Gastroesophageal sphincter (tissue), 3 donors: ENCODE results near the gene TANC1.

Experiments
- EP300 ChIP-seq: sonication (generic); formaldehyde crosslinking; IDR thresholded peaks from one replicate; pipeline ENCODE4 v1.6.1; 2017; ENCODE audit warnings: antibody characterized with exemption, mild to moderate bottlenecking
- POLR2A ChIP-seq, 2 donors: fragments of 450-650 bp; IDR thresholded peaks; one replicate each; pipeline ENCODE4 v1.6.1; 2017; ENCODE audit warnings: antibody characterized with exemption in 2 of 2, mild to moderate bottlenecking in 2 of 2, moderate library complexity in 1 of 2
- POLR2AphosphoS5 ChIP-seq: sonication (generic); formaldehyde crosslinking; IDR thresholded peaks from one replicate; pipeline ENCODE4 v1.6.1; 2017; ENCODE audit warnings: antibody characterized with exemption
- TF ChIP-seq, protein P1 (sequence below), 4 experiments: fragments of 200-600 bp in 2 of 4; fragments of 450-650 bp in 2 of 4; sonication (generic) in 1 of 4; IDR thresholded peaks; one replicate each; pipeline ENCODE4 v1.5.1; 2017 to 2019; ENCODE audit warnings: antibody characterized with exemption in 4 of 4, mild to moderate bottlenecking in 2 of 4, moderate library complexity in 2 of 4

DNA sequence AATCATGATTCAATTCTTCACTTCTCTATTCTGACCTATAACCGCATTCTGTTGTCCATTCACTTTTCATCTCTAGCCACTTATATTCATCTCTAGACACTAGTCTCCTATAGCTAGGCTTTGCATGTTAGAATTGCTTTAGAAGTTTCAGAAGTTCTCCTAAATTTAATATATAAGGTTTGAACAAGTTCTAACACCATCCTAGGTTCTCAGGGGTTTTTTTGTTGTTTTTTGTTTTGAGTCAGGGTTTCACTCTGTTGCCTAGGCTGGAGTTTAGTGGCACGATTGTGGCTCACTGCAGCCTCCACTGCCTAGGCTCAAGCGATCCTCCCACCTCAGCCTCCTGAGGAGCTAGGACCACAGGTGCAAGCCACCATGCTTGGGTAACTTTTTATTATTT is 298.1 kb downstream of the TANC1 start:
- TF ChIP-seq, protein P1, sequence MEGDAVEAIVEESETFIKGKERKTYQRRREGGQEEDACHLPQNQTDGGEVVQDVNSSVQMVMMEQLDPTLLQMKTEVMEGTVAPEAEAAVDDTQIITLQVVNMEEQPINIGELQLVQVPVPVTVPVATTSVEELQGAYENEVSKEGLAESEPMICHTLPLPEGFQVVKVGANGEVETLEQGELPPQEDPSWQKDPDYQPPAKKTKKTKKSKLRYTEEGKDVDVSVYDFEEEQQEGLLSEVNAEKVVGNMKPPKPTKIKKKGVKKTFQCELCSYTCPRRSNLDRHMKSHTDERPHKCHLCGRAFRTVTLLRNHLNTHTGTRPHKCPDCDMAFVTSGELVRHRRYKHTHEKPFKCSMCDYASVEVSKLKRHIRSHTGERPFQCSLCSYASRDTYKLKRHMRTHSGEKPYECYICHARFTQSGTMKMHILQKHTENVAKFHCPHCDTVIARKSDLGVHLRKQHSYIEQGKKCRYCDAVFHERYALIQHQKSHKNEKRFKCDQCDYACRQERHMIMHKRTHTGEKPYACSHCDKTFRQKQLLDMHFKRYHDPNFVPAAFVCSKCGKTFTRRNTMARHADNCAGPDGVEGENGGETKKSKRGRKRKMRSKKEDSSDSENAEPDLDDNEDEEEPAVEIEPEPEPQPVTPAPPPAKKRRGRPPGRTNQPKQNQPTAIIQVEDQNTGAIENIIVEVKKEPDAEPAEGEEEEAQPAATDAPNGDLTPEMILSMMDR (IDR thresholded peaks at IDR 0.05), result no peak
- TF ChIP-seq EP300 (no peak), POLR2A (IDR thresholded peaks at IDR 0.05) (no peak), POLR2AphosphoS5 (no peak)
